SK-N-SH (cell line): ENCODE data around the gene CADPS2. TPM values are rescaled to one million over a fixed set of nuclear protein-coding genes. Genes with fewer than 3 reads are reported as not detected.

ENCODE experiments used
- CTCF ChIA-PET: fragments of 300-600, 350-600 bp; formaldehyde crosslinking; extraction: SDS; loops from one replicate; lab custom pipeline; 2021; lab: Yijun Ruan, JAX
- POLR2A ChIA-PET: fragments of 350-600 bp; sonication (Branson Sonifier 250); formaldehyde crosslinking; extraction: SDS; loops from one replicate; lab custom pipeline; 2020; ENCODE audit warnings: antibody characterized with exemption, inconsistent platforms; lab: Yijun Ruan, JAX
- DNase-seq: peaks from one replicate; pipeline ENCODE4 v3.0.0; 2012
- H2AFZ ChIP-seq: fragments of 200-600 bp; sonication (generic); 2 replicates; pipeline ENCODE4 v1.8.1; 2016; ENCODE audit warnings: antibody characterized with exemption, mild to moderate bottlenecking, low read depth
- H3F3A ChIP-seq: fragments of 200-600 bp; sonication (generic); replicated peaks from 2 replicates; pipeline ENCODE3; 2016; ENCODE audit warnings: antibody characterized with exemption, mild to moderate bottlenecking; ENCODE audit not compliant: insufficient read depth
- H3K27ac ChIP-seq, 2 experiments: fragments of 200-500 bp in 1 of 2; fragments of 200-600 bp in 1 of 2; sonication (Bioruptor generic) in 1 of 2; sonication (generic), shearing (Covaris generic) in 1 of 2; 2 replicates each; pipeline versions ENCODE4 v1.5.1 to v1.6.1; 2014 to 2016; ENCODE audit warnings: low read depth in 2 of 2, inconsistent platforms in 1 of 2, low read length in 1 of 2, mild to moderate bottlenecking in 1 of 2, mixed read lengths in 1 of 2
- H3K27me3 ChIP-seq: fragments of 200-600 bp; sonication (generic), shearing (Covaris generic); 2 replicates; pipeline ENCODE4 v1.6.1; 2016; ENCODE audit warnings: mixed run types; ENCODE audit not compliant: insufficient read depth
- H3K36me3 ChIP-seq, 2 experiments: fragments of 200-500 bp in 1 of 2; fragments of 200-600 bp in 1 of 2; sonication (Bioruptor generic) in 1 of 2; sonication (generic) in 1 of 2; replicated peaks in 1 of 2; 2 replicates each; pipeline versions ENCODE3 to v1.5.1; 2014 to 2016; ENCODE audit warnings: low read length in 1 of 2, mild to moderate bottlenecking in 1 of 2; ENCODE audit not compliant: insufficient read depth in 2 of 2, control insufficient read depth in 1 of 2
- H3K4me1 ChIP-seq, 2 experiments: fragments of 200-500 bp in 1 of 2; fragments of 200-600 bp in 1 of 2; sonication (Bioruptor generic) in 1 of 2; sonication (generic), shearing (Covaris generic) in 1 of 2; 2 replicates each; pipeline versions ENCODE4 v1.5.1 to v1.6.1; 2014 to 2016; ENCODE audit warnings: low read depth in 1 of 2, low read length in 1 of 2, mixed run types in 1 of 2; ENCODE audit not compliant: insufficient read depth in 2 of 2, control insufficient read depth in 1 of 2
- H3K4me2 ChIP-seq: fragments of 200-600 bp; sonication (generic), shearing (Covaris generic); 2 replicates; pipeline ENCODE4 v1.6.1; 2017; ENCODE audit warnings: mixed run types
- H3K4me3 ChIP-seq, 2 experiments: fragments of 200-500 bp in 1 of 2; fragments of 200-600 bp in 1 of 2; sonication (Bioruptor generic) in 1 of 2; sonication (generic), shearing (Covaris generic) in 1 of 2; 2 replicates each; pipeline versions ENCODE4 v1.5.1 to v1.8.1; 2014 to 2016; ENCODE audit warnings: low read depth in 2 of 2, inconsistent platforms in 1 of 2, low read length in 1 of 2, mild to moderate bottlenecking in 1 of 2, mixed read lengths in 1 of 2, moderate library complexity in 1 of 2
- H3K79me2 ChIP-seq: fragments of 200-600 bp; sonication (generic); 2 replicates; pipeline ENCODE4 v1.8.1; 2017; ENCODE audit warnings: mild to moderate bottlenecking; ENCODE audit not compliant: insufficient read depth
- H3K9ac ChIP-seq: fragments of 200-600 bp; sonication (generic); 2 replicates; pipeline ENCODE4 v1.6.1; 2017; ENCODE audit warnings: mixed run types
- H3K9me2 ChIP-seq: fragments of 200-600 bp; sonication (generic); 2 replicates; pipeline ENCODE4 v1.6.1; 2017; ENCODE audit warnings: mixed run types
- H3K9me3 ChIP-seq: fragments of 200-600 bp; sonication (generic); 2 replicates; pipeline ENCODE4 v1.6.1; 2017; ENCODE audit warnings: mixed run types, mild to moderate bottlenecking, moderate library complexity
- H4K20me1 ChIP-seq: fragments of 200-600 bp; sonication (generic); 2 replicates; pipeline ENCODE4 v1.6.1; 2017; ENCODE audit warnings: mild to moderate bottlenecking, mixed run types; ENCODE audit not compliant: insufficient read depth
- CHD2 ChIP-seq: fragments of 150-350 bp; IDR thresholded peaks from 2 replicates; pipeline ENCODE4 v1.6.1; 2018; ENCODE audit warnings: low read length; ENCODE audit not compliant: partially characterized antibody
- ELF1 ChIP-seq: IDR thresholded peaks from 2 replicates; pipeline ENCODE4 v1.4.0; 2012
- EP300 ChIP-seq, 2 experiments: IDR thresholded peaks; 2 replicates each; pipeline versions ENCODE4 v1.4.0 to v1.6.1; 2012; ENCODE audit warnings: borderline replicate concordance in 1 of 2, low read depth in 1 of 2, low read length in 1 of 2
- EZH2phosphoT487 ChIP-seq: fragments of 200-600 bp; sonication (generic); IDR thresholded peaks from 2 replicates; pipeline ENCODE4 v1.6.1; 2017; ENCODE audit warnings: low read depth, mixed run types, mild to moderate bottlenecking, antibody characterized with exemption, moderate library complexity, borderline replicate concordance
- FOXJ3 ChIP-seq: sonication (generic); formaldehyde crosslinking; IDR thresholded peaks from 2 replicates; pipeline ENCODE4 v1.5.1; 2020; ENCODE audit warnings: mild to moderate bottlenecking, missing genetic modification reagents
- FOXM1 ChIP-seq: IDR thresholded peaks from 2 replicates; pipeline ENCODE4 v1.4.0; 2012; ENCODE audit warnings: low read depth, mild to moderate bottlenecking
- GABPA ChIP-seq: IDR thresholded peaks from 2 replicates; pipeline ENCODE4 v1.4.0; 2012; ENCODE audit warnings: low read depth, mild to moderate bottlenecking
- GATA2 ChIP-seq: sonication (generic); formaldehyde crosslinking; IDR thresholded peaks from 2 replicates; pipeline ENCODE4 v1.5.0; 2020; ENCODE audit warnings: mild to moderate bottlenecking, missing genetic modification reagents
- NFIC ChIP-seq: IDR thresholded peaks from 2 replicates; pipeline ENCODE4 v1.4.0; 2012; ENCODE audit warnings: borderline replicate concordance
- NRF1 ChIP-seq: IDR thresholded peaks from 2 replicates; pipeline ENCODE4 v1.6.1; 2012; ENCODE audit warnings: low read depth, mild to moderate bottlenecking, low read length
- PBX3 ChIP-seq: IDR thresholded peaks from 2 replicates; pipeline ENCODE4; 2012
- RCOR1 ChIP-seq: fragments of 150-350 bp; IDR thresholded peaks from 2 replicates; pipeline ENCODE4 v1.6.1; 2017; ENCODE audit warnings: antibody characterized with exemption, low read length
- RFX5 ChIP-seq: IDR thresholded peaks from 2 replicates; pipeline ENCODE4 v1.6.1; 2012; ENCODE audit warnings: mild to moderate bottlenecking, improper control_type of control experiment, low read length
- TCF12 ChIP-seq: IDR thresholded peaks from 2 replicates; pipeline ENCODE4 v1.4.0; 2012
- YY1 ChIP-seq: IDR thresholded peaks from 2 replicates; pipeline ENCODE4 v1.4.0; 2012; ENCODE audit warnings: low read depth, mild to moderate bottlenecking
- WGBS: methylation state at CpG from one replicate; pipeline ENCODE4 v1.1.6; 2017; ENCODE audit warnings: low lambda C conversion rate; 5-methylcytosine and 5-hydroxymethylcytosine counted together
- polyA plus RNA-seq, 3 experiments: library from polyadenylated mRNA; depleted of rRNA; stranded (reverse); fragments of >200 nt; gene quantifications; 2 replicates each; pipeline ENCODE4 v1.2.3, GENCODE V29; 2012
- TF ChIP-seq, protein P1 (sequence below): IDR thresholded peaks from 2 replicates; pipeline ENCODE4 v1.6.1; 2012; ENCODE audit warnings: mild to moderate bottlenecking, low read depth, low read length, moderate library complexity
- TF ChIP-seq, protein P2 (sequence below): fragments of 150-350 bp; IDR thresholded peaks from 2 replicates; pipeline ENCODE4 v1.6.1; 2016; ENCODE audit warnings: mild to moderate bottlenecking, low read depth, low read length
- TF ChIP-seq, protein P3 (sequence below): fragments of 150-350 bp; IDR thresholded peaks from 2 replicates; pipeline ENCODE4 v1.6.1; 2017; ENCODE audit warnings: antibody characterized with exemption, low read length, low read depth, borderline replicate concordance

Gene CADPS2
- polyA plus RNA-seq, 1 of the 3 experiments (the other 2 are of a cell fraction): 0.05 TPM

GRCh38 chr7:122556219-122556618 lies 330.0 kb downstream of the CADPS2 start:
- Histone ChIP-seq H3F3A (no peaks in the 10 kb centered on the region), H3K79me2 (no peaks in the 10 kb centered on the region), H3K36me3 (no peaks in the 10 kb centered on the region), H3K9me3 (no peaks in the 10 kb centered on the region; the same call in 1 of the 2 replicates), H2AFZ (no peak overlapping the region), H3K27me3 (no peaks in the 10 kb centered on the region), H3K9me2 (no peaks in the 10 kb centered on the region), H4K20me1 (no peaks in the 10 kb centered on the region), H3K4me2 (no peak overlapping the region), H3K27ac (no peak overlapping the region), H3K9ac (no peak overlapping the region), H3K4me3 (no peak overlapping the region), H3K4me1 (no peaks in the 10 kb centered on the region)
- no peak for DNase-seq
- ChIA-PET CTCF (interaction anchor here (0.9 to 1.4 kb wide), 4 partner anchors 13 to 28 kb away, joined by 3 to 5 read pairs (median 3); no protein-coding TSS in a partner anchor), POLR2A (no interaction called here)
- TF ChIP-seq NFIC: no peak
- no peak for TF ChIP-seq FOXM1
- no peak for TF ChIP-seq FOXJ3 (CRISPR knock-in tag)
- no peak for TF ChIP-seq PBX3
- no peak for TF ChIP-seq EP300 (IDR thresholded peaks at IDR 0.05; ENCODE audit: borderline replicate concordance in 1 of 2, low read depth in 1 of 2, low read length in 1 of 2)
- no peak for TF ChIP-seq TCF12
- TF ChIP-seq YY1: no peak
- no peak for TF ChIP-seq GABPA

- DNase-seq: no peak
- Histone ChIP-seq H3K9me2 (no peaks in the 10 kb centered on the region), H3K4me1 (no peaks in the 10 kb centered on the region), H2AFZ (no peak overlapping the region), H3K4me3 (no peak overlapping the region), H3K4me2 (no peak overlapping the region), H3K9me3 (no peaks in the 10 kb centered on the region; the same call in 1 of the 2 replicates), H3K36me3 (no peaks in the 10 kb centered on the region), H4K20me1 (no peaks in the 10 kb centered on the region), H3F3A (no peaks in the 10 kb centered on the region), H3K27ac (no peak overlapping the region), H3K27me3 (no peaks in the 10 kb centered on the region), H3K79me2 (no peaks in the 10 kb centered on the region), H3K9ac (no peak overlapping the region)
- TF ChIP-seq, protein P1, sequence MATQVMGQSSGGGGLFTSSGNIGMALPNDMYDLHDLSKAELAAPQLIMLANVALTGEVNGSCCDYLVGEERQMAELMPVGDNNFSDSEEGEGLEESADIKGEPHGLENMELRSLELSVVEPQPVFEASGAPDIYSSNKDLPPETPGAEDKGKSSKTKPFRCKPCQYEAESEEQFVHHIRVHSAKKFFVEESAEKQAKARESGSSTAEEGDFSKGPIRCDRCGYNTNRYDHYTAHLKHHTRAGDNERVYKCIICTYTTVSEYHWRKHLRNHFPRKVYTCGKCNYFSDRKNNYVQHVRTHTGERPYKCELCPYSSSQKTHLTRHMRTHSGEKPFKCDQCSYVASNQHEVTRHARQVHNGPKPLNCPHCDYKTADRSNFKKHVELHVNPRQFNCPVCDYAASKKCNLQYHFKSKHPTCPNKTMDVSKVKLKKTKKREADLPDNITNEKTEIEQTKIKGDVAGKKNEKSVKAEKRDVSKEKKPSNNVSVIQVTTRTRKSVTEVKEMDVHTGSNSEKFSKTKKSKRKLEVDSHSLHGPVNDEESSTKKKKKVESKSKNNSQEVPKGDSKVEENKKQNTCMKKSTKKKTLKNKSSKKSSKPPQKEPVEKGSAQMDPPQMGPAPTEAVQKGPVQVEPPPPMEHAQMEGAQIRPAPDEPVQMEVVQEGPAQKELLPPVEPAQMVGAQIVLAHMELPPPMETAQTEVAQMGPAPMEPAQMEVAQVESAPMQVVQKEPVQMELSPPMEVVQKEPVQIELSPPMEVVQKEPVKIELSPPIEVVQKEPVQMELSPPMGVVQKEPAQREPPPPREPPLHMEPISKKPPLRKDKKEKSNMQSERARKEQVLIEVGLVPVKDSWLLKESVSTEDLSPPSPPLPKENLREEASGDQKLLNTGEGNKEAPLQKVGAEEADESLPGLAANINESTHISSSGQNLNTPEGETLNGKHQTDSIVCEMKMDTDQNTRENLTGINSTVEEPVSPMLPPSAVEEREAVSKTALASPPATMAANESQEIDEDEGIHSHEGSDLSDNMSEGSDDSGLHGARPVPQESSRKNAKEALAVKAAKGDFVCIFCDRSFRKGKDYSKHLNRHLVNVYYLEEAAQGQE: no peak
- TF ChIP-seq EP300 (IDR thresholded peaks at IDR 0.05; ENCODE audit: borderline replicate concordance in 1 of 2, low read depth in 1 of 2, low read length in 1 of 2) (no peak), CHD2 (no peak), EZH2phosphoT487 (no peak), FOXJ3 (CRISPR knock-in tag) (no peak), ELF1 (no peak), RCOR1 (no peak), NRF1 (no peak), YY1 (no peak), GABPA (no peak), RFX5 (no peak), GATA2 (CRISPR knock-in tag) (no peak)
- TF ChIP-seq, protein P2, sequence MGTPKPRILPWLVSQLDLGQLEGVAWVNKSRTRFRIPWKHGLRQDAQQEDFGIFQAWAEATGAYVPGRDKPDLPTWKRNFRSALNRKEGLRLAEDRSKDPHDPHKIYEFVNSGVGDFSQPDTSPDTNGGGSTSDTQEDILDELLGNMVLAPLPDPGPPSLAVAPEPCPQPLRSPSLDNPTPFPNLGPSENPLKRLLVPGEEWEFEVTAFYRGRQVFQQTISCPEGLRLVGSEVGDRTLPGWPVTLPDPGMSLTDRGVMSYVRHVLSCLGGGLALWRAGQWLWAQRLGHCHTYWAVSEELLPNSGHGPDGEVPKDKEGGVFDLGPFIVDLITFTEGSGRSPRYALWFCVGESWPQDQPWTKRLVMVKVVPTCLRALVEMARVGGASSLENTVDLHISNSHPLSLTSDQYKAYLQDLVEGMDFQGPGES: no peak
- TF ChIP-seq, protein P3, sequence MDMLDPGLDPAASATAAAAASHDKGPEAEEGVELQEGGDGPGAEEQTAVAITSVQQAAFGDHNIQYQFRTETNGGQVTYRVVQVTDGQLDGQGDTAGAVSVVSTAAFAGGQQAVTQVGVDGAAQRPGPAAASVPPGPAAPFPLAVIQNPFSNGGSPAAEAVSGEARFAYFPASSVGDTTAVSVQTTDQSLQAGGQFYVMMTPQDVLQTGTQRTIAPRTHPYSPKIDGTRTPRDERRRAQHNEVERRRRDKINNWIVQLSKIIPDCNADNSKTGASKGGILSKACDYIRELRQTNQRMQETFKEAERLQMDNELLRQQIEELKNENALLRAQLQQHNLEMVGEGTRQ: no peak
- ChIA-PET CTCF (interaction anchor here (0.9 to 1.6 kb wide), 2 partner anchors 10 to 23 kb away, joined by 3 to 4 read pairs; no protein-coding TSS in a partner anchor), POLR2A (no interaction called here)
- WGBS: 0% methylated on average over 1 of the region's 1 CpG
Measured at GRCh38 chr7:122553761-122554160, 332.5 kb downstream of the CADPS2 start.
